ENCODE data around the gene LAMTOR4.

GRCh38 chr7:100159099-100159623 is 10.4 kb downstream of the LAMTOR4 start:
- TF ChIP-seq CTCF (IDR thresholded peaks at IDR 0.05) = no peak
- no peak for TF ChIP-seq EZH2 (IDR thresholded peaks at IDR 0.05; ENCODE audit: borderline replicate concordance, insufficient read depth, low read depth, low read length, poor library complexity, severe bottlenecking)
